ENCODE results near the gene BUB3.

BUB3 gene

DNA sequence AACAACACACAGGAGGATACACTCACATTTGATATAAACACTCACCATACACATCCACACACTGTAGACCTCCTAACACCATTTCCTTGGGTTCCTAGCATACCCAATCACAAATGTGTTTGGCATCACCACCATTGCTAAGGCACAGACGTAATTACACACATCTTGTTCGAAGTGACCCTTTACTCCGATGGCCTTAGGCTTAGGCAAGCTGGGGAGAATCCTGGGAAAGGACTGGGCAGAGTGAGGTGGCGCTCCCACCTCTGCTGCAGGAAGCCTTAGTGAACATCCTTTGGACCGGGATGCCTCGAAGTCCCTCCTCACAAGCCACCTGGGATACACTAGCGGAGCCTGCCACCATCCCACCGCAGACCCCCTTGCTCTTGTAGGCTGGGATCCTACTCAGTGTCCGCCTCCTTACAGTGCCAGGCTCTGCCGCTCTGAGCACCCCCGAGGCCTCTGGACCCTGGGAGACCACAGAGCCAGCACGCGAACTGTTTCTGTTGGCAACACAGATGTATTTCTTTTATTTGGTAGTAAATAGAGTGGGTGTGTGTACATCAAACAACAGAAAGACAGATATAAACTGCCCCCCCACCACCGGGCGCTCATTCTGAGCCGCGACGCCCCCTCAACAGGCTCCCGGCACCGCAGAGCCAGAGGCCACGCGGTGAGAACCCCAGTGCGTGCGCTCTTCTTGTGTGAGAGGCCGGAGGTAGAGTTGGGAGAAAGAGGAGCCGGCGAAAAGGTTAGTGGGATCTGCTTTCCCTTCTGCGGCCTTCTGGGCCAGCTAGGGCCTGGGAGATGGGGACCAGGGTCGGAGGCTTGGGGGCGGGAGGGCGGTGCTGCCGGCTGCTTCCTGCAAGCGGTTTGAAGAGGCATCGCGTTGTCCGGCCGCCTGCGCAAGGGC lies 12.2 kb upstream of the BUB3 start:
- no peak for DNase-seq

DNA sequence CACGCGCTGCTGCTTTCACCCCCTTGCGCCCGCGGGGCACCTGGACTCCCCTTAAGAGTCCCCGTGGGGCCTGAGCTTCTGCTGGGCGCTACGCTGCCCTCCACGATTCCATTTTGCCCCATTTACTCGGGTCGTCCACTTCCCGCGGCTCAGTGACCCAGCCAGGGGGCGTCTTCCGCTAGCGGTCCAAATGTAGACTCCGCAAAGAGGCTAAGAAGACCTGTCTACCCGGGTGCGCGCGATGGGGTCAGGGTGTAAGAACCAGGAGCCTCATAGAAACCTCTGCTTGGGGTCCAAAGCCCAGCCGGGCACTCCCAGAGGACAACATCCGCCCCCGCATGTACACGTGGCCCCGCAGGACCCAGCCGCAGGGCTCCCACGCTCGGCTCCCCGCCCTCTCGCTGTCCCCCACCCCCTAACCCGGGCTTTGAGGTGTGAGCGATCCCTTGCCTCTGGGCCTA lies 11.5 kb upstream of the BUB3 start:
- DNase-seq, result no peak

DNA sequence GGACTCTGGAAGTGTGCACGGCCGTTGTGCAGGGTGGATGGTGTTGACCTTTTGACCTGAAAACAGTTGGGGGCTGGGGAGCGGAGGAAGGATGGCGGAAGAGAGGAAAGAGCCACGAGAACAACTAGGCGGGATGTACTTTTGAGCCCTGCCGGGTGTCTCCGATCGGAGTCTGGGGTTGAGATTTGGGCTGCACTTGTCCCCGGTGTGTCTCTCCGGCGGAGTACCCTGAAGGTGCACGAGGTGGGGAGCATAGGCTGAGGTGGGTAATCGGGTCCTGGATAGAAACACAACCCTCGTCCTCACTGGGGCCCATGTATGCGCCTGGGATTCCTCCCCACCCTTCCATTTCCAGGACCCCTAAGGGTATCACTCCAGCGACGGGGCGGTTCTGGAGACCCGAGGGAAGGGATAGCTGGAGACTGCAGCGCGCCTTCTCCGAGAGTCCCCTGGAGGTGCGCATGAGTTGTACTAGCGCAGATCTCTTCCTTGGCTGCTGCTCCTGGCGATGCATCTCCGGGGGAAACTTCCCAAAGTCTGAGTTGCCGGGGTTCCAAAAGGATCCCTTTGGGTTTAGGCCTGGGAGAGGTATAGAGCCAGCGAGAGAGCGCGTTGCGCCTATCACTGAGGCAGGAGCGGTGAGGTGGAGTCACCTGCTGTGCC lies 10.9 kb upstream of the BUB3 start:
- DNase-seq, result no peak

GRCh38 chr10:123143825-123144168 lies 10.4 kb upstream of the BUB3 start:
- DNase-seq, result no peak

DNA sequence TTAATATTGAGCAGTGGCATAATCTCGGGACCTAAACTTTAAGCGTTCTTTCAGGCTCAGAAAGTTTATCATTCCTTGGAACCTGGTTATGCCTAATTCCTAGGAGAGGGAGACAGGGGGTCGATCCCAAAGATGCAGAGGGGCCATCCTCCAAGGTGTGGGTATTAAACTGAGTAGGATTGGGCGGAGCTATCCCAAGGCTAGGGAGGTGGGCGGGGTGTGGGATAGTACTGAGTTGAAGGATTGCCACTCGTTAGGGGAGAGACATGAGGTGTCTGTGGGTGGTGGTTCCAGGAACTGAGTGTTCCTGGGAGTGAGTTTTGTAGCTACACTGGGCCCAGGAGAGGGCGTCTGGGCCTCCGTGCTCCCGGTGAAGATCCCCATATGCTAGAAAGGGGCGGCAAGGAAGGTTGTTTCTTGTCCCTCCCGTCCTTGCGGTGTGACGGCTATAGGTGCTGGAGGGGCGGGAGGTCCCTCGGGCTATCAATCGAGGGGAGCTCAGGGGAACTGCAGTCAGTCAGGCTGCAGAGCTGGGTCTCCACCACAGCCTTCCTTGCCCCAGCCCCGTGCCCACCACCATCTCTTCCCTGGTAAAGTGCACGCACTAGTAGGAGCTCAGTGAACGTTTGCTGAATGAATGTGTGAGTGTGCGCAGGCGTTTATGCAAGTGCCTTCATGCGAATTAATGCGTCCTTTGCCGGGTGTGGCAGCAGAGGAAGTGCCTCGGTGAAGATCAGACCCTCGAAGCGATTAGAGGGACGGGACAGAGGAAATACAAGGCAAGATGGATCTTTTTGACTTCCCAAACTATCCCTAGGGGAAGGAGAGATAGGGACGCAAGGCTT lies 9.3 kb upstream of the BUB3 start:
- no peak for DNase-seq

DNA sequence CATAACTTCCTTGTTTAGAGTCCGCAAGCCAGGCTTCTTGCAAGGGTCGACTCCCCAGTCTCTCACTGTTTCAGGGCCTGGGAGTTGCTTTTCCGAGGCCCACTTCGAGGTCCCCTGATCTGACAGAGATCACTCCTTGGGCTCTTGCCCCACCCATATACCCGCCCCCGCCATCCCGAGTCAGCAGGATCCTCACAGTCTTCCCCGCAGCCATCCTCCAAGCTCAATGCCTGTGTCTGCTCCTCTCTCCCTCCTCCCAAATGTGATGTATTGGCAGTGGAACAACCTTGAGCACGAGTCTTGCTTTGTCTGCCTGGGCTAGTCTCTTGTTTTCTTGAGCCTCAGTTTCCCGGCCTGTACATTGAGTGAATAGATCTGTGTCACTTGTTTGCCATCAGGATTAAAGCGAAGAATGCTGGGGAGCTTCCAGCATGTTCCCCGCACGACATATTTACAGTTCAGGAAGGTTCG lies 8.6 kb upstream of the BUB3 start:
- no peak for DNase-seq

DNA sequence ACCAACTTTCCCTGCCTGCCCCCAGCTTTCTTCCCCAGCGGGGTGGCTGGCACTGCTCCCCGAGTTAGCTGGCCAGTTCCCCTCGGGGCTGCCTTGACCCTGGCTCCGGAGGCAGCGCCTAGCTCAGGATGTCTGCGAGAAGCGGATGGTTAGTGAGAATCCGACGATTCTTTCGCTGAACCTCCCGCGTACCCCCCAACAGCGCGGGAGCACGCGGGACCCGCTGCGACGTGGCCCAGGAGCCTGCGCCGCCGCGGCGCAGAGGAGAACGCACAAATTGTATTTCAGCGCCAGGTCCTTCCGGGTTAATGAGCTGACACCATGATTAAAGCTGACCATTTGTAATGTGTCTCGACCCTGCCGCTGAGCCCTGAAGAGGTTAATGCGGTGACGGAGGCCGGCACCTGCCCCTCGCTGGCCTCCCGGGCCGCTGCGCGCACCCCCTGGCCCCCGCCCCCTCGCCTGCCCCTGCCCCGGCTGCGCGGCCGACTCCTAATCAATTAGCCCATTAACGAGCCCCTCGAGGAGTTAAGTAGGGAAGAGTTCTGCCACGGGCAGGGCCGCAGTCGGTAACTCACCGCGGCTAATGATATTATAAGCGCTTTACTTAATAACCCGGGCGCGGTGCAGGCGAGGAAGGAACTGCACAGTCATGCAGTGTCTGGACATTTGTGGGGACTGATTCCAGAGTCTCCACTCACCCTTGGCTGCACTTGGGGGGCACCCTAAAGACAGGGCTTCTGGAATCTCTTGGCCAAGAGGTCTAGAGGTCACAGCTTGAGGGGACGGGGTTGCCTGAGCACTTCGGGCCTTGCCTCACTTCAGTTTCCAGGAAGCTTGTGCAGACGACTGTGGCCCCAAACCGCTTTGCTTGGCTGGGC lies 7.9 kb upstream of the BUB3 start:
- DNase-seq, result no peak

GRCh38 chr10:123146894-123147634 lies 7.1 kb upstream of the BUB3 start:
- DNase-seq, result no peak

GRCh38 chr10:123147635-123148413 lies 6.4 kb upstream of the BUB3 start, which contains the start of gene HMX2:
TSS of gene HMX2 (plus strand) at chr10:123148136. CDS start at chr10:123148379, 243 bp downstream.
- no peak for DNase-seq

DNA sequence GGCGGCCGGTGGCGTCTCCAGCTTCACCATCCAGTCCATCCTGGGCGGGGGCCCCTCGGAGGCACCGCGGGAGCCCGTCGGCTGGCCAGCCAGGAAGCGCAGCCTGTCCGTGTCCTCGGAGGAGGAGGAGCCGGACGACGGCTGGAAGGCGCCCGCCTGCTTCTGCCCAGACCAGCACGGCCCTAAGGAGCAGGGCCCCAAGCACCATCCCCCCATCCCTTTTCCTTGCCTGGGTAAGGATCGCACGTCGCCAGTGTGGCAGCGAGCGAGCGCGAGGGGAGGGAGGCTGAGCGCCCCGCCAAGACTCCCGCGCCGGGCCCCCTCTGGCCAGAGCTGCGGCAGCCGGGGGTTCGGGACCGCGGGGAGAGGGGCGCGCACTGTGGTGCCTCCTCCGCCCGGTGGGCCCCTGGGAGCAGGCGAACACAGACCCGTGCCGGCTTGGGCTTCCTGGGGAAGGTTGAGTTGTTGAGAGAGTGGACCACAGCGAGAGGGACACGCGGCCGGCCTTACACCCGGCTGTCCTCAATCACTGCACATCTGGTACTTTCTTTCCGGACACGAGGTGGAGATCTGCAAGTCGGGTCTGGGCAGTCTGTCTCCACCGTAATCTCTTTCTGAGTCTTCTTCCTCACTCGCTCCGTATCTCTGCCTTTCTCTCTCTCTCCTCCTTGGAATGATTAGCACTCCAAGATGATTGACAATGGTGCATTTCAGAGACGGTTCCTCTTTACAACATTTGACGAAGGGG lies 5.6 kb upstream of the BUB3 start:
- DNase-seq, result no peak

DNA sequence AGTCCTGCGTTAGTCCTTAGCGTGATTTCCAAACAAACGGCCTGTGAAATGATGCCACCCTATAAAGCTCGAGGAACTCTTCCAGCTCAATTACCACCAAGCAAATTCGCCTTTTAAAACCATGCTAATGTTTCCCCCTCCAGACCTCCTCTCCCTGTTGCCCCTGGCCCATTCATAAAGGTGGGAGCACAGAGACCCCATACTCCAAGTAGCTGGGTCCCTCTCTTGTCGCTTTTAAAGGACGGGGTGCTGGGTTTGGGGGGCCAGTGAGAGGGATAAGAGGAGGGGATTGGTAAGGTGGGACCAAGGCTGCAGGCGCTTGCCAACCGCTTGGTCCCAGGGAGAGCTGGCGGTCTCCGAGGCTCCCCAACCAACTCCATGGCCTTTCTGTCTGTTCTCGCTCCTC lies 5.0 kb upstream of the BUB3 start:
- no peak for DNase-seq

DNA sequence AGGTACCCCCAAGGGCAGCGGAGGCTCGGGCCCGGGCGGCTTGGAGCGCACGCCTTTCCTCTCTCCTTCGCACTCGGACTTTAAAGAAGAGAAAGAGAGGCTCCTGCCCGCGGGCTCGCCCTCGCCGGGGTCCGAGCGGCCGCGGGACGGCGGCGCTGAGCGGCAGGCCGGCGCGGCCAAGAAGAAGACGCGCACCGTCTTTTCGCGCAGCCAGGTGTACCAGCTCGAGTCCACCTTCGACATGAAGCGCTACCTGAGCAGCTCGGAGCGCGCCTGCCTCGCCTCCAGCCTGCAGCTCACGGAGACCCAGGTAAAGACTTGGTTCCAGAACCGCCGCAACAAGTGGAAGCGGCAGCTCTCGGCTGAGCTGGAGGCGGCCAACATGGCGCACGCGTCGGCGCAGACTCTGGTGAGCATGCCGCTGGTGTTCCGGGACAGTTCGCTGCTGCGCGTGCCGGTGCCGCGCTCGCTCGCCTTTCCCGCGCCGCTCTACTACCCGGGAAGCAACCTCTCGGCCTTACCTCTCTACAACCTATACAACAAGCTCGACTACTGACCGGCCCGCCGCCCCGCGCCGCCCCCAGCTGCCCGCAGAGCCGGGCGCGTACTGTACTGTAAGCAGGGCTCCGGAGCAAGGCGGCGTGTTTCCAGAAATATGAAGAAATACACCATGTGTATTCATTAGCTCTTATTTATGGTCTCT lies 4.5 kb upstream of the BUB3 start:
- DNase-seq, result peak; percentile 52

GRCh38 chr10:123150271-123150985 lies 3.8 kb upstream of the BUB3 start:
- no peak for DNase-seq

- no peak for DNase-seq
Measured at GRCh38 chr10:123150986-123151736, 3.0 kb upstream of the BUB3 start.

GRCh38 chr10:123151737-123152135 lies 2.5 kb upstream of the BUB3 start:
- DNase-seq, result no peak

GRCh38 chr10:123153486-123154091 lies 613 bp upstream of the BUB3 start:
- no peak for DNase-seq

All from stimulated activated CD4-positive, alpha-beta T cell treated with anti-CD3 and anti-CD28 coated beads, Interleukin-4, amount 100 ng/mL, for 24 hours (primary cell).